NK-92 treated with Interleukin-12 subunit alpha and Interleukin-12 subunit beta, amount 100 ng/mL, for 24 hours (cell line): ENCODE results near the gene EVPL.

Source experiments
- DNase-seq: peaks from one replicate; lab custom pipeline; 2025; lab: John Stamatoyannopoulos, UW

EVPL gene

GRCh38 chr17:75959051-75959838, 67.9 kb downstream of the EVPL start:
- DNase-seq, result no peak
